NB4 (cell line): ENCODE data around the gene RABEP1.

ENCODE experiments used
- CTCF ChIP-seq: IDR thresholded peaks from one replicate; pipeline ENCODE4 v1.5.1; 2012; ENCODE audit warnings: low read depth, low read length
- POLR2A ChIP-seq: IDR thresholded peaks from 2 replicates; pipeline ENCODE4 v1.6.1; 2011; ENCODE audit warnings: mild to moderate bottlenecking; ENCODE audit not compliant: insufficient read length; ENCODE audit errors: extremely low read depth

DNA sequence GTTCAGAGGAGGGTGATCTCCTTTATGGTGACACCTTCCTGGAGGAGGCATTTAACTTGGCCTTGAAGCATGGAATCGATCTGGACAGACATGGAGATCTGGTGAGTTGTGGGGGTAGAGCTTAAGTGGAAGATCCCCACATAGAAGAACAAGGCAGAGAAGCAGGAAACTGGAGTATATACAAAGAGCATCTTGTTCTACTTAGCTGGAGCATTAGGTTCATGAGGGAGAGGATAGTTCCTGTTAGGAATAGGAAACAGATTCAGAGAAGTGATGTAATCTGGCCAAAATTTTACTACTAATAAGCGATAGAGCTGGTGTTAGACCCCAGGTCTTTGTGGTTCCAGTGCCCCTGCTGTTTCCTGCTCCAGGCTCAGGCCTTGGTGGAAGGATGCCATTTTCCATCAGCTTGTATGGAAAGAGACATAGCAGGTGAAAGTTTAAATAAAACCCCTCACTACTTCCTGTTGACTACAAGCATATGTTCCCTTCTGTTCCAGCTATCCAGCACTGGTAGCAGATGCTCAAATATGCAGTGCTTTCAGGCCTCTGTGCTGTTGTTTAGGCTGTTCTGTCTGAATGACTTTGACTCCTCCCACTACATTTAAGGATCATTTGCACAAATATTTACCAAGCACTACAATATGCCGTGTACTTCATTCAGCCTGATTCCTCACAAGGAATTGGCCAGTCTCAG lies 147.3 kb downstream of the RABEP1 start:
- TF ChIP-seq POLR2A (no peak), CTCF (no peak)
